GM12872 (cell line): ENCODE measurements around the gene KRTAP6-2.

Experiments used
- CTCF ChIP-seq: IDR thresholded peaks from 3 replicates; pipeline ENCODE4 v1.5.1; 2011; ENCODE audit warnings: low read depth, mild to moderate bottlenecking, low read length, moderate library complexity; ENCODE audit not compliant: insufficient read depth

Gene KRTAP6-2

DNA sequence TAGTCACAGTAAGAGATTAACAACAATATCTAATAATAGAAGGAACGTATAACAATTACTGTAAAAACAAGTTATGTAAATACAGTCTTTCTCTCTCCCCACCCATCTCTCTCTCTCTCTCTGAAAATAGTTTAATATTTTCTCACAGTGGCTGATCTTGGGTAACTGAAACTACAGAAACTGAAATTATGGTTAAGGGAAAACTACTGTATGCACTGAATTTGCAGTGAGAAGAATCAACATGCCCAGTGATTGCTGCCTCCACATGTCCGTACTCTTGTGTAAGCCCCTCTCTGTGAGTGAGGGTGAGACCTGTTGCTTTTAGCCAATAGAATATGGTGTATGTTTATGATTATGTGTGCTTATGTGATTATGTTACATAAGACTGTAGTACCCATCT lies 13.4 kb upstream of the KRTAP6-2 start:
- TF ChIP-seq CTCF: no peak

- TF ChIP-seq CTCF: no peak
Measured at GRCh38 chr21:30605968-30606367, 7.3 kb upstream of the KRTAP6-2 start.

- no peak for TF ChIP-seq CTCF
Measured at GRCh38 chr21:30600787-30601186, 2.1 kb upstream of the KRTAP6-2 start, which contains the start of gene KRTAP22-1. TSS of gene KRTAP22-1 (plus strand) at chr21:30601087.

- no peak for TF ChIP-seq CTCF
Measured at GRCh38 chr21:30592140-30592539, 6.6 kb downstream of the KRTAP6-2 start, which contains the start of gene KRTAP6-3. TSS of gene KRTAP6-3 (plus strand) at chr21:30592440. CDS start at chr21:30592446, 6 bp downstream.

- no peak for TF ChIP-seq CTCF
Measured at GRCh38 chr21:30590297-30590696, 8.4 kb downstream of the KRTAP6-2 start, which contains the start of gene KRTAP22-2. TSS of gene KRTAP22-2 (minus strand) at chr21:30590397.

DNA sequence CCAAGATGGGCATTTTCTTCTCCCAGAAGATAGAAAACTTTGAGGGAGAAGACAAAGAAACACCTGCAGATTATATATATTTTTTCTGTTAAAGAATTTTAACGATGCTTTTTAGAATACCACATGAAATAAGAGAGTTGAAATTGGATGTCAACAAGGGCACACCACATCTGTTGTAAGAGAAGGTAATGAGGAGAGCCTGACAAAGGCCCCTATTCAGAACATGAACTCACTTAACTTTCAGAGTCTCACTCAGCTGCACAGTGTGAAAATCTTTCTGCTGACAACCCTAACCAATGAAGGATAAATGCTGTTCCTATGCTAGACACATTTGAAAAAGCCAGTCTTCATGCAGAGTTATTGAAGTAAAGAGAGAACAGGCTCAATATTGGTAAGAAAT lies 15.8 kb downstream of the KRTAP6-2 start:
- TF ChIP-seq CTCF: no peak

- TF ChIP-seq CTCF: no peak
Measured at GRCh38 chr21:30580132-30580531, 18.6 kb downstream of the KRTAP6-2 start.

DNA sequence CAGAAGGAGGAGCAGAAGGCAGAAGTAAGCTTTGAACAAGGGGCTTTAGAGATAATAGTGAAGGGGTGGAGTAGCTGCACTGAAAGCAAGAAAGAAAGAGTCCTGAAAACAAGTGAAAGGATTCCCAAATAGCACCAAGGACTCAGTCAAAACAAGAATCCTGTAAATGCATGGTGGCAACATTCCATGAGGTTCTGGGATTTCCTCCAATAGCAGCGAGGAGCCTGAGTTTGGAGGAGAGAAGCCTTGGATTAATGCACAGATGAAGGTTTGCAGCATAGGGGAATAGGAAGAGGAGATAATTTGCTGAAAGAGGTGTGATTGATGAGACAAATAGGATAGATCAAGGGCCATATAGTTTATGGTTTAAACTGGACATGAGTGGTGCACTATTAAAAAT lies 19.4 kb downstream of the KRTAP6-2 start:
- no peak for TF ChIP-seq CTCF
